DOHH2 (cell line): ENCODE measurements around the gene TMCC1.

Experiments
- EZH2phosphoT487 ChIP-seq: fragments of 200-600 bp; sonication (generic); IDR thresholded peaks from 2 replicates; pipeline ENCODE4 v1.6.1; 2017; ENCODE audit warnings: borderline replicate concordance, mild to moderate bottlenecking, antibody characterized with exemption, low read length, moderate library complexity, mixed read lengths
- TF ChIP-seq, protein P1 (sequence below): fragments of 200-600 bp; sonication (generic); IDR thresholded peaks from one replicate; pipeline ENCODE4 v1.5.1; 2014; ENCODE audit warnings: antibody characterized with exemption, mild to moderate bottlenecking, low read depth, low read length; ENCODE audit not compliant: poor library complexity, severe bottlenecking

DNA sequence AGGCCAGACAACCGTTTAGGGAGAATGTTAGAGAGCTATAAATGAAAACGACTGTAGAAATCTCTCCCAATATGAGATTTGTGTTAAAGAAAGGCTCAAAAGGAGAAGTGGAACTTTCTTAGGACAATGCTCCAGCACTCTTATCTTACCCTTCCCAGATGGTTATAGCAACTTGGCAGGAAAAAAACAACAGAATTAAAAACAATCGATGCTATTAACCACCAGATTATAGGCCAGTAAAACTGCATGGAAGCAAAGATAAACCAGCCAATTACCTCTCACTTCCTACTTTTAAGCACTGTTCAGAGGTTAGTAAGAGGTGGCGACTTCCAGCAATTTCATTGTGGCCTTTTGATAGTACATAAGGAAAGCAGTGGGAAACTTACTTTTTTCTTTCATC is 72.9 kb downstream of the TMCC1 start:
- TF ChIP-seq, protein P1, sequence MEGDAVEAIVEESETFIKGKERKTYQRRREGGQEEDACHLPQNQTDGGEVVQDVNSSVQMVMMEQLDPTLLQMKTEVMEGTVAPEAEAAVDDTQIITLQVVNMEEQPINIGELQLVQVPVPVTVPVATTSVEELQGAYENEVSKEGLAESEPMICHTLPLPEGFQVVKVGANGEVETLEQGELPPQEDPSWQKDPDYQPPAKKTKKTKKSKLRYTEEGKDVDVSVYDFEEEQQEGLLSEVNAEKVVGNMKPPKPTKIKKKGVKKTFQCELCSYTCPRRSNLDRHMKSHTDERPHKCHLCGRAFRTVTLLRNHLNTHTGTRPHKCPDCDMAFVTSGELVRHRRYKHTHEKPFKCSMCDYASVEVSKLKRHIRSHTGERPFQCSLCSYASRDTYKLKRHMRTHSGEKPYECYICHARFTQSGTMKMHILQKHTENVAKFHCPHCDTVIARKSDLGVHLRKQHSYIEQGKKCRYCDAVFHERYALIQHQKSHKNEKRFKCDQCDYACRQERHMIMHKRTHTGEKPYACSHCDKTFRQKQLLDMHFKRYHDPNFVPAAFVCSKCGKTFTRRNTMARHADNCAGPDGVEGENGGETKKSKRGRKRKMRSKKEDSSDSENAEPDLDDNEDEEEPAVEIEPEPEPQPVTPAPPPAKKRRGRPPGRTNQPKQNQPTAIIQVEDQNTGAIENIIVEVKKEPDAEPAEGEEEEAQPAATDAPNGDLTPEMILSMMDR = no peak
- no peak for TF ChIP-seq EZH2phosphoT487
